GM19372 (cell line): Measurements from ENCODE around the gene SPDYE1.
"Not testable (repeated sequence)": the region's sequence is repeated elsewhere in the genome, so short reads cannot be mapped to it uniquely, and the experiment has no call there.

ENCODE experiments used
- ATAC-seq: cut with Tn5 transposase; IDR thresholded peaks from one replicate; pipeline ENCODE4 v1.9.1; 2021; ENCODE audit warnings: mild to moderate bottlenecking, low read depth, moderate library complexity; ENCODE audit not compliant: unreplicated experiment

Gene SPDYE1

GRCh38 chr7:43997532-43997931, at the start of gene SPDYE1:
Gene SPDYE1, plus strand, starts transcription at chr7:43997897. Its CDS starts 2,053 bp downstream, at chr7:43999950.
- ATAC-seq: not testable (repeated sequence)

GRCh38 chr7:43952028-43952427, 45.7 kb upstream of the SPDYE1 start:
- no peak for ATAC-seq

- no peak for ATAC-seq
Measured at GRCh38 chr7:43953071-43953470, 44.6 kb upstream of the SPDYE1 start.

GRCh38 chr7:43954524-43955228, 43.0 kb upstream of the SPDYE1 start:
- no peak for ATAC-seq

- ATAC-seq: no peak
Measured at GRCh38 chr7:43956027-43956426, 41.7 kb upstream of the SPDYE1 start.

- no peak for ATAC-seq
Measured at GRCh38 chr7:43960933-43961332, 36.8 kb upstream of the SPDYE1 start.

GRCh38 chr7:43966392-43966791, 31.3 kb upstream of the SPDYE1 start:
- ATAC-seq: not testable (repeated sequence)

GRCh38 chr7:43968172-43969040, 29.3 kb upstream of the SPDYE1 start:
- ATAC-seq: not testable (repeated sequence)

GRCh38 chr7:43969586-43969985, 28.1 kb upstream of the SPDYE1 start:
- not testable (repeated sequence) for ATAC-seq

GRCh38 chr7:43970698-43971097, 27.0 kb upstream of the SPDYE1 start:
- not testable (repeated sequence) for ATAC-seq

- not testable (repeated sequence) for ATAC-seq
Measured at GRCh38 chr7:43974033-43974573, 23.6 kb upstream of the SPDYE1 start.

- ATAC-seq: not testable (repeated sequence)
Measured at GRCh38 chr7:43974725-43975482, 22.8 kb upstream of the SPDYE1 start.

GRCh38 chr7:43977525-43977924, 20.2 kb upstream of the SPDYE1 start:
- no peak for ATAC-seq

- ATAC-seq: not testable (repeated sequence)
Measured at GRCh38 chr7:43978102-43978501, 19.6 kb upstream of the SPDYE1 start.

- ATAC-seq: not testable (repeated sequence)
Measured at GRCh38 chr7:43982848-43983247, 14.8 kb upstream of the SPDYE1 start.

- ATAC-seq: not testable (repeated sequence)
Measured at GRCh38 chr7:43983736-43984135, 14.0 kb upstream of the SPDYE1 start.

- ATAC-seq: peak; percentile 90
Measured at GRCh38 chr7:43985904-43986864, 11.5 kb upstream of the SPDYE1 start.

GRCh38 chr7:43987476-43987875, 10.2 kb upstream of the SPDYE1 start:
- not testable (repeated sequence) for ATAC-seq

GRCh38 chr7:43990011-43990585, 7.6 kb upstream of the SPDYE1 start:
- ATAC-seq: not testable (repeated sequence)
